ENCODE measurements around the gene MSANTD1.

GRCh38 chr4:3257103-3257555 is 8.2 kb downstream of the MSANTD1 start:
- no peak for TF ChIP-seq EP300 (IDR thresholded peaks at IDR 0.05; ENCODE audit: borderline replicate concordance in 1 of 2, control insufficient read depth in 1 of 2, low read depth in 2 of 2, low read length in 2 of 2)
- no peak for TF ChIP-seq PAX5 (IDR thresholded peaks at IDR 0.05; ENCODE audit: borderline replicate concordance, low read depth, low read length)
- TF ChIP-seq MEF2A (IDR thresholded peaks at IDR 0.05; ENCODE audit: insufficient read depth, low read depth, low read length), result no peak
- TF ChIP-seq CTCF (IDR thresholded peaks at IDR 0.05 in 2 of 3, conservative IDR thresholded peaks at IDR 0.05 in 1 of 3; ENCODE audit: control insufficient read depth in 2 of 3, extremely low read depth in 1 of 3, insufficient read depth in 1 of 3, low read depth in 3 of 3, low read length in 3 of 3), result no peak
- TF ChIP-seq HDAC2 (IDR thresholded peaks at IDR 0.05), result no peak
- TF ChIP-seq TBL1XR1 (IDR thresholded peaks at IDR 0.05; ENCODE audit: low read depth, low read length), result no peak
